H1 (cell line): ENCODE results near the gene ESYT1. TPM values are rescaled to one million over a fixed set of nuclear protein-coding genes. Genes with fewer than 3 reads are reported as not detected.

ENCODE experiments used
- CTCF ChIA-PET: fragments of 300-600 bp; sonication (Branson Sonifier 250); formaldehyde crosslinking; loops from one replicate; lab custom pipeline; 2021; ENCODE audit not compliant: partially characterized antibody; lab: Charles Lee
- POLR2A ChIA-PET: fragments of 300-600 bp; sonication (Branson Sonifier 250); formaldehyde crosslinking; loops from one replicate; lab custom pipeline; 2021; ENCODE audit warnings: inconsistent platforms; ENCODE audit not compliant: partially characterized antibody; lab: Charles Lee
- DNase-seq, 2 experiments: peaks; one replicate each; pipeline versions ENCODE4 v3.0.0 to v3.0.0-alpha.2; 2010 to 2022; ENCODE audit warnings: low spot score in 2 of 2, low read depth in 1 of 2, mixed read lengths in 1 of 2
- FAIRE-seq: peaks from 2 replicates; lab custom pipeline; 2011; peaks lifted over from hg19 to GRCh38; lab: Jason Lieb, UNC
- H2AFZ ChIP-seq: 2 replicates; pipeline ENCODE4 v1.8.1; 2012; ENCODE audit warnings: low read length, inconsistent platforms
- H2AK5ac ChIP-seq: 2 replicates; pipeline ENCODE4 v1.6.1; 2013; ENCODE audit warnings: low read depth, low read length
- H2BK120ac ChIP-seq: replicated peaks from 2 replicates; pipeline ENCODE3; 2013; ENCODE audit warnings: low read depth, low read length, inconsistent platforms
- H2BK12ac ChIP-seq: 2 replicates; pipeline ENCODE4 v1.6.1; 2013; ENCODE audit warnings: low read depth, low read length
- H2BK15ac ChIP-seq: 2 replicates; pipeline ENCODE4 v1.6.1; 2013; ENCODE audit warnings: low read length
- H2BK20ac ChIP-seq: 2 replicates; pipeline ENCODE4 v1.6.1; 2013; ENCODE audit warnings: low read length
- H2BK5ac ChIP-seq: 2 replicates; pipeline ENCODE4 v1.6.1; 2013; ENCODE audit warnings: low read depth, low read length
- H3K14ac ChIP-seq: 2 replicates; pipeline ENCODE4 v1.6.1; 2013; ENCODE audit warnings: inconsistent platforms; ENCODE audit not compliant: insufficient read length
- H3K18ac ChIP-seq: 2 replicates; pipeline ENCODE4 v1.6.1; 2013; ENCODE audit warnings: low read length; ENCODE audit errors: extremely low read depth
- H3K23ac ChIP-seq: 2 replicates; pipeline ENCODE4 v1.6.1; 2013; ENCODE audit warnings: inconsistent platforms; ENCODE audit not compliant: insufficient read length
- H3K23me2 ChIP-seq: 2 replicates; pipeline ENCODE4 v1.6.1; 2013; ENCODE audit warnings: low read depth, low read length
- H3K27ac ChIP-seq: 2 replicates; pipeline ENCODE4 v1.6.1; 2011; ENCODE audit warnings: low read depth, low read length, inconsistent platforms
- H3K27me3 ChIP-seq, 4 experiments: replicated peaks in 1 of 4; 1 replicate in 1 of 4; 2 replicates in 3 of 4; pipeline versions ENCODE4 v1.6.1 to v1.8.1; 2011 to 2013; ENCODE audit warnings: low read length in 3 of 4, mild to moderate bottlenecking in 3 of 4, inconsistent platforms in 2 of 4, mixed read lengths in 2 of 4, moderate library complexity in 1 of 4; ENCODE audit not compliant: control insufficient read depth in 3 of 4, insufficient read depth in 3 of 4; ENCODE audit errors: extremely low read depth in 1 of 4
- H3K36me3 ChIP-seq, 4 experiments: 2 replicates each; pipeline versions ENCODE4 v1.6.1 to v1.8.1; 2011 to 2013; ENCODE audit warnings: mild to moderate bottlenecking in 4 of 4, low read length in 3 of 4, moderate library complexity in 2 of 4, control low read depth in 1 of 4, inconsistent platforms in 1 of 4; ENCODE audit not compliant: insufficient read depth in 4 of 4, control insufficient read depth in 2 of 4
- H3K4ac ChIP-seq: replicated peaks from 2 replicates; pipeline ENCODE3; 2013; ENCODE audit warnings: low read length, low read depth, mixed read lengths, inconsistent platforms; ENCODE audit not compliant: insufficient read length
- H3K4me1 ChIP-seq, 4 experiments: replicated peaks in 1 of 4; 1 replicate in 1 of 4; 2 replicates in 3 of 4; pipeline versions ENCODE4 v1.6.1 to v1.8.1; 2011 to 2013; ENCODE audit warnings: low read length in 3 of 4, inconsistent platforms in 2 of 4, mixed read lengths in 1 of 4; ENCODE audit not compliant: insufficient read depth in 4 of 4, control insufficient read depth in 3 of 4
- H3K4me2 ChIP-seq, 2 experiments: 2 replicates each; pipeline versions ENCODE4 v1.6.1 to v1.8.1; 2011 to 2013; ENCODE audit warnings: low read depth in 2 of 2, low read length in 2 of 2, control low read depth in 1 of 2, inconsistent platforms in 1 of 2, mild to moderate bottlenecking in 1 of 2; ENCODE audit not compliant: insufficient read depth in 1 of 2
- H3K4me3 ChIP-seq, 4 experiments: fragments of 200-600, 300-600 bp in 1 of 4; sonication (generic), shearing (Covaris generic), sonication (Bioruptor Twin) in 1 of 4; 2 replicates each; pipeline versions ENCODE4 v1.5.1 to v1.8.1; 2011 to 2016; ENCODE audit warnings: low read length in 4 of 4, low read depth in 3 of 4, control low read depth in 2 of 4, inconsistent platforms in 2 of 4, mild to moderate bottlenecking in 2 of 4, mixed read lengths in 1 of 4, moderate library complexity in 1 of 4; ENCODE audit not compliant: insufficient read depth in 2 of 4; ENCODE audit errors: extremely low read depth in 1 of 4
- H3K56ac ChIP-seq: replicated peaks from 2 replicates; pipeline ENCODE3; 2013; ENCODE audit warnings: low read depth, mild to moderate bottlenecking, mixed read lengths, low read length, inconsistent platforms; ENCODE audit not compliant: insufficient read length
- H3K79me1 ChIP-seq: 2 replicates; pipeline ENCODE4 v1.6.1; 2013; ENCODE audit warnings: low read depth, low read length, control low read depth
- H3K79me2 ChIP-seq, 2 experiments: 2 replicates each; pipeline versions ENCODE4 v1.6.1 to v1.8.1; 2012 to 2013; ENCODE audit warnings: low read length in 2 of 2, mild to moderate bottlenecking in 2 of 2, inconsistent platforms in 1 of 2; ENCODE audit not compliant: insufficient read depth in 2 of 2, control insufficient read depth in 1 of 2
- H3K9ac ChIP-seq, 4 experiments: replicated peaks in 1 of 4; 1 replicate in 1 of 4; 2 replicates in 3 of 4; pipeline versions ENCODE4 v1.6.1 to v1.8.1; 2011 to 2013; ENCODE audit warnings: low read depth in 3 of 4, low read length in 3 of 4, control low read depth in 2 of 4, mild to moderate bottlenecking in 2 of 4, moderate library complexity in 2 of 4, inconsistent platforms in 1 of 4; ENCODE audit errors: extremely low read depth in 1 of 4
- H3K9me3 ChIP-seq, 2 experiments: 2 replicates each; pipeline versions ENCODE4 v1.6.1 to v1.8.1; 2012 to 2013; ENCODE audit warnings: mild to moderate bottlenecking in 2 of 2, moderate library complexity in 2 of 2, control low read depth in 1 of 2, inconsistent platforms in 1 of 2, low read depth in 1 of 2, low read length in 1 of 2, mixed read lengths in 1 of 2; ENCODE audit not compliant: insufficient read depth in 2 of 2
- H4K20me1 ChIP-seq, 2 experiments: replicated peaks in 1 of 2; 2 replicates each; pipeline versions ENCODE3 to v1.8.1; 2011 to 2013; ENCODE audit warnings: inconsistent platforms in 2 of 2, low read length in 2 of 2, mild to moderate bottlenecking in 1 of 2; ENCODE audit not compliant: insufficient read depth in 2 of 2, control insufficient read depth in 1 of 2
- H4K5ac ChIP-seq: 2 replicates; pipeline ENCODE4 v1.6.1; 2013; ENCODE audit warnings: low read length, low read depth, mixed read lengths, inconsistent platforms; ENCODE audit not compliant: insufficient read length
- H4K8ac ChIP-seq: 2 replicates; pipeline ENCODE4 v1.8.0; 2013; ENCODE audit warnings: mild to moderate bottlenecking, moderate library complexity, low read length, inconsistent platforms; ENCODE audit not compliant: insufficient read depth; ENCODE audit errors: extremely low read depth
- H4K91ac ChIP-seq: replicated peaks from 2 replicates; pipeline ENCODE3; 2013; ENCODE audit warnings: low read length, mixed read lengths, inconsistent platforms; ENCODE audit not compliant: insufficient read length
- CREB1 ChIP-seq: IDR thresholded peaks from 2 replicates; pipeline ENCODE4 v1.6.1; 2012; ENCODE audit warnings: inconsistent platforms
- ZNF274 ChIP-seq: IDR thresholded peaks from 2 replicates; pipeline ENCODE4 v1.7.0; 2012; ENCODE audit warnings: low read length, borderline replicate concordance; ENCODE audit errors: extremely low read depth
- WGBS, 2 experiments: shearing (Covaris generic) in 1 of 2; methylation state at CpG; one replicate each; pipeline versions ENCODE4 v1.1.6 to v1.1.7; 2013 to 2015; ENCODE audit warnings: low lambda C conversion rate in 2 of 2, mixed read lengths in 2 of 2, inconsistent platforms in 1 of 2, low coverage in 1 of 2, missing lambda C conversion rate in 1 of 2; ENCODE audit not compliant: insufficient replicate concordance in 2 of 2, insufficient coverage in 1 of 2, insufficient read length in 1 of 2; ENCODE audit errors: extremely low coverage in 1 of 2, missing lambda C conversion rate in 1 of 2; 5-methylcytosine and 5-hydroxymethylcytosine counted together
- polyA plus RNA-seq, 7 experiments: library from polyadenylated mRNA; depleted of rRNA in 3 of 7; stranded (reverse) in 5 of 7; unstranded in 2 of 7; fragments of >200 nt in 5 of 7; fragments of 200-250 nt in 2 of 7; gene quantifications; 1 replicate in 5 of 7; 2 replicates in 1 of 7; 4 replicates in 1 of 7; pipeline versions ENCODE4 v1.2.1 to v1.2.3, GENCODE V29; 2011 to 2013; ENCODE audit warnings: missing spikeins in 2 of 7, mixed read lengths in 2 of 7
- total RNA-seq: library from RNA; stranded (reverse); fragmentation: NEBNext Ultra II Directional; extraction: Animal tissue kit (Norgen Biotek cat#: 25700); gene quantifications from 2 replicates; pipeline ENCODE4 v1.2.1, GENCODE V29; 2021

The ESYT1 gene
- total and polyA plus RNA-seq, 2 of the 8 experiments (the other 6 are each of a cell fraction or from before 2014, with no cell fraction given): 86.9 to 165 TPM

GRCh38 chr12:56126732-56127239, 1.3 kb upstream of the ESYT1 start:
- DNase-seq (no peak), FAIRE-seq (no peak)
- Histone ChIP-seq H4K8ac (no peak overlapping the region), H3K14ac (no peak overlapping the region), H3K9ac (peak overlapping the region in 2 of 4 experiments; percentile 64 to 79; a peak in 4 of 7 replicates), H4K20me1 (peaks cover 0 to 2% of the 10 kb centered on the region in 2 experiments), H3K36me3 (peaks cover 7 to 15% (median 13%) of the 10 kb centered on the region in 4 experiments), H3K79me2 (peaks cover 0 to 10% of the 10 kb centered on the region in 2 experiments; a peak in 1 of 4 replicates), H2BK20ac (no peak overlapping the region), H3K4ac (no peak overlapping the region), H3K9me3 (no peaks in the 10 kb centered on the region; a peak in 1 of 4 replicates), H3K79me1 (no peaks in the 10 kb centered on the region), H2BK5ac (no peak overlapping the region), H2BK120ac (no peak overlapping the region), H2BK12ac (peak overlapping the region; percentile 69; the same call in 1 of the 2 replicates), H3K27ac (peak overlapping the region; percentile 70), H2AK5ac (no peak overlapping the region; the same call in 1 of the 2 replicates), H4K5ac (no peak overlapping the region), H3K23me2 (peaks cover 12% of the 10 kb centered on the region), H2AFZ (no peak overlapping the region), H3K4me1 (peaks cover 0 to 13% (median 5%) of the 10 kb centered on the region in 4 experiments; a peak in 5 of 7 replicates), H3K18ac (no peak overlapping the region), H4K91ac (no peak overlapping the region), H3K27me3 (no peaks in the 10 kb centered on the region), H3K23ac (no peak overlapping the region), H3K4me3 (peak overlapping the region in 3 of 4 experiments; percentile 26 to 59 (median 39); a peak in 4 of 8 replicates), H3K4me2 (peak overlapping the region; percentile 70 to 98), H2BK15ac (peak overlapping the region; percentile 4; the same call in 1 of the 2 replicates), H3K56ac (no peak overlapping the region)
- ChIA-PET CTCF (interaction anchor here (0.6 to 3.2 kb wide), 19 partner anchors 9 to 163 kb away, joined by 3 to 21 read pairs (median 4); partner anchors contain the start of genes MYL6B, RNF41 and SMARCC2), POLR2A (interaction anchor here (1.2 to 5.3 kb wide), 8 partner anchors 9 to 140 kb away, joined by 3 to 161 read pairs (median 8); partner anchors contain the start of genes COQ10A, PA2G4, RNF41 and RPL41)
- TF ChIP-seq ZNF274 (no peak), CREB1 (no peak)
- WGBS, 2 experiments: 86% methylated on average over 3 of the region's 3 CpGs; no CpG with 5 or more reads in 1 of the 2 experiments
